Stimulated activated memory B cell treated with anti-CD40 and anti-IgM and Interleukin-4, amounts not matched to agents 10 μg/mL and 1 μg/mL and 100 μg/mL, for 72 hours (primary cell): ENCODE data around the gene ST13.
A peak's percentile ranks its signal among the peaks of the same experiment; 100 is the strongest.
"Not testable (repeated sequence)": the region's sequence is repeated elsewhere in the genome, so short reads cannot be mapped to it uniquely, and the experiment has no call there.

ENCODE experiments used
- ATAC-seq: fragments of 150-1000 bp; cut with Tn5 transposase; 2 replicates; pipeline ENCODE4 v1.10.0; 2021
- H3K27ac Mint-ChIP-seq: one replicate; pipeline ENCODE4 v1.8.0; 2022; ENCODE audit warnings: mild to moderate bottlenecking, mixed read lengths
- H3K27me3 Mint-ChIP-seq: one replicate; pipeline ENCODE4 v1.8.0; 2022; ENCODE audit warnings: mixed read lengths
- H3K36me3 Mint-ChIP-seq: one replicate; pipeline ENCODE4 v1.8.0; 2022; ENCODE audit warnings: mixed read lengths
- H3K4me1 Mint-ChIP-seq: one replicate; pipeline ENCODE4 v1.8.0; 2022; ENCODE audit warnings: mixed read lengths
- H3K4me3 Mint-ChIP-seq: one replicate; pipeline ENCODE4 v1.8.0; 2022; ENCODE audit warnings: mild to moderate bottlenecking, moderate library complexity, mixed read lengths
- H3K9me3 Mint-ChIP-seq: one replicate; pipeline ENCODE4 v1.8.0; 2022; ENCODE audit warnings: mixed read lengths

ST13 gene

DNA sequence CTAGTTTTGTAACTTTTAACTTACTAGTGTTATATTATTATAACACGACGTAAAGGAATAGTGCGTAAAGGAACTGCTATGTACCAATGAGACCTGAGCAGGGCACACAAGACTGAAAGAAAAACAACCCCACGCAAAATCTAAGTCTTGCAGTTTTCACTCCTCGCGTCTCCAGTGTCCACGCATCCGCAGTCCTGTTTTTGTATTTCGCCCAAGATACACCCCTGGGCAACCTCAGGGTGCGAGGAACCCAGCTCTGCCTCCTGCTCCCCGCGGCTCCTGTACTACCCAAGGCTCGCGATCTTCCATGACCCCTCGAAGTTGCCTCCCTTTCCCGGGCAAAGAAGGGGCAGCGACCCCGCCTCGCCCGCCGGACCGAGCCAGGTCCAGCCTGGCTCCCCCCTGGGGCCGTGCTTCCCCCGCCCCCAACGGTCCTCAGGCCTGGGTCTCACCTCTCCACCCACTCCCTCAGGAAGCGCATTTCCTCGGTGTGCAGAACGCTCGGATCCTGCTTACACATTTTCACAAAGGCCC is 393 bp downstream of the ST13 start:
- Mint-ChIP-seq H3K9me3 (no peaks in the 10 kb centered on the region), H3K27ac (peak overlapping the region; percentile 97), H3K4me3 (peak overlapping the region; percentile 94), H3K27me3 (no peaks in the 10 kb centered on the region), H3K4me1 (peaks cover 56% of the 10 kb centered on the region), H3K36me3 (peaks cover 11% of the 10 kb centered on the region)
- ATAC-seq, result peak; percentile 54

DNA sequence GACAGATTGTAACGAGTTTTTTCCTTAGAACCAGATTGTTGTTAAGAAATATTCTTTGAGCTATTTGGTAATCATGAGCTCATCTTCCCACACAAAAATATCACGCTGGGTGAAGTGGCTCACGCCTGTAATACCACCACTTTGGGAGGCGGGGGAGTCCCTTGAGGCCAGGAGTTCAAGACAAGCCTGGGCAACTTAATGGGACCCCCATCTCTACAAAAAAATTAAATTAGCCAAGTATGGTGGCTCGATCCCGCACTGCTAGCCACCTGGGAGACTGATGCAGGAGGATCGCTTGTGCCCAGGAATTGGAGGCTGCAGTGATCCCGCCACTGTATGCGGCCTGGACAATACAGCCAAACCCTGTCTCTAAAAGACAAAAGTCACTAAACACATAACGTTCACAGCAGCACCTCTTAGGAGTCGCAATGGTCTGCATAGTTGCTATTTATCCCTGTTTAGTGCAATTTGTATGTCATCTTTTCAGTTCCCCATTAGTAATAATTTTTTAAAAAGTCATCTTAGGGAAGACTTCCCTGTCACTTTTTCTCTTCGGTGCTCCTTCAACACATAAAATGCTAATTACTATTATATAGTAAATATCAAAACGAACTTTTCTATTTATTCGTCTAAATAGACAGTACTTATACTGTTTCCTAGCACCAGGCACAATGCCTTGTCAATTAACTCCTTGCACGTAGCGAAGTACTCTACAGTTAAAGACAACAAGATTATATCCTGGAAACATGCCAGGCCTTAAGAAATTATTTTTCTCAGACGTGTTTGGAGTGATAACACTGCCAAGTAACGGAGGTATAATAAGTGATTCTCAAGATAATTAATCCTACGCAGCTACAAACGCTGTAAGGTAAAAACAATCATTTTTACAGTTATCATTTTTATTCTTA is 1.1 kb downstream of the ST13 start:
- Mint-ChIP-seq H3K9me3 (no peaks in the 10 kb centered on the region), H3K36me3 (peaks cover 8% of the 10 kb centered on the region), H3K4me3 (peak overlapping the region; percentile 94), H3K27me3 (no peaks in the 10 kb centered on the region), H3K4me1 (peaks cover 54% of the 10 kb centered on the region), H3K27ac (peak overlapping the region; percentile 97)
- no peak for ATAC-seq

DNA sequence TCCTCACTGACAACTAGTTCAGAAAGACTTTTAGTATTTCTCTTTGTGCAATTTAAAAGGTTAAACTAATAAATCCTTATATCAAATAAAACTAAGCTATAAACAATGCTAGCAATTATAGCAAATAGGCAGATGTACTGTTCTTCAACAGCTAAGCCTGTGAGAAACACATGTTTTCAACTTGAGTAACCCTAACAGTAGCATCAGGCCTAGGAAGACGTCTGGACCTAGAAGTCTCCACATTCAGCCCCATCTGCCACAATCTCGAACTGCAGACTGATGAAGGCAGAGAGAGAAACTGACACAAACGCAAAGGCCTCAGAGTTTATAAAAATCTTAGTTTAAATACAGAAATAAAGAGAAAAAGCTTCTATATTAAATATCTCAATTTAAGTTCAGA is 2.5 kb downstream of the ST13 start:
- Mint-ChIP-seq H3K4me3 (no peak overlapping the region), H3K9me3 (no peaks in the 10 kb centered on the region), H3K4me1 (peaks cover 53% of the 10 kb centered on the region), H3K27me3 (no peaks in the 10 kb centered on the region), H3K36me3 (peaks cover 18% of the 10 kb centered on the region), H3K27ac (no peak overlapping the region)
- no peak for ATAC-seq

DNA sequence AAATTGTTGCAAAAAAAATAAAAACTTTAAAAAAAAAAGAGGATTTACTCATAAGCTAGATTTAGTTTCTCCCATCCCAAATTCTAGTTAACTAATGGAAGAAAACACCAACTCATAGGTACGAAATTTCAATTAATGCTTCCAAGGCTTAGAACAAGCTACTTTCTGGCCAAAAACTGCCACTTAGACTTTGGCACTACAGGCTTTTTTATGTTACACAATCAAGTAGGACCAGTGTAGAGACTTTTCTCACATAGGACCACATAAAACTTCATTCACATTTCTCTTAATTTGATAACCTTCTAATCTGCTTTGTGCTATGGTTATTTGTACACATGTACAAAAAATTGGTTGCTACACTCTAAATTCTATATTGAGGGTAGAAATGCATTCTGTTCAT is 3.1 kb downstream of the ST13 start:
- H3K27me3 Mint-ChIP-seq, result no peaks in the 10 kb centered on the region
- H3K27ac Mint-ChIP-seq, result no peak overlapping the region
- no peaks in the 10 kb centered on the region for H3K9me3 Mint-ChIP-seq
- peaks cover 50% of the 10 kb centered on the region for H3K4me1 Mint-ChIP-seq
- no peak for ATAC-seq
- H3K36me3 Mint-ChIP-seq, result peaks cover 20% of the 10 kb centered on the region
- no peak overlapping the region for H3K4me3 Mint-ChIP-seq

DNA sequence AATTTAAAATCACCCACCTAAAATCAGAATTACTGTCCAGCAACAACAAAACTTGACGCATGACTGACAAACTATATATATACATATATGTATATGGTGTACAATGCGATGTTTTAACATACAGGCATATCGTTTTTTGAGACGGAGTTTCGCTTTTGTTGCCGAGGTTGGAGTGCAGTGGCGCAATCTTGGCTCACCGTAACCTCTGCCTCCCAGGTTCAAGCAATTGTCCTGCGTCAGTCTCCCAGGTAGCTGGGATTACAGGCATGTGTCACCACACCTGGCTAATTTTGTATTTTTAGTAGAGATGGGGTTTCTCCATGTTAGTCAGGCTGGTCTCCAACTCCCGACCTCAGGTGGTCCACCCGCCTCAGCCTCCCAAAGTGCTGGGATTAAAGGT is 10.6 kb downstream of the ST13 start:
- not testable (repeated sequence) for H3K27ac Mint-ChIP-seq, ATAC-seq, H3K4me1 Mint-ChIP-seq, H3K9me3 Mint-ChIP-seq, H3K4me3 Mint-ChIP-seq, H3K27me3 Mint-ChIP-seq
- H3K36me3 Mint-ChIP-seq, result peaks cover 52% of the 10 kb centered on the region

DNA sequence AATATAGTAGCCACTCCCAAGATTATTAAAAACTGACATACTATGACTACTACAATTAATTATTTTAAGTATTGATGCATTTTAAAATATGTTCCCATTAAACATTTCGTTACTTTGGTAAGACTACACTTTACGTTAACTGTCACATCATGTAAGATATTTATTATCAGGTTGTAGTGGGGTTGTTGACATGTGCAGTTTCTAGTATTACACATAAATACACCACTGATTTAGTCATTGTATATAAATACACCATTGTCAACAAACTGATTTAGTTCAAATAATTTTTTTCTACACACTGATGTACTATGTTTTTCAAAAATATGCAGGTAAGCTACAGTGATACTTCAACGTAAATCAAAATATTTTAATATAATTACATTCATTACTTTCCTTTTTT is 11.5 kb downstream of the ST13 start:
- no peak for ATAC-seq
- no peak overlapping the region for H3K27ac Mint-ChIP-seq
- no peaks in the 10 kb centered on the region for H3K27me3 Mint-ChIP-seq
- peaks cover 6% of the 10 kb centered on the region for H3K4me1 Mint-ChIP-seq
- no peak overlapping the region for H3K4me3 Mint-ChIP-seq
- H3K36me3 Mint-ChIP-seq, result peaks cover 55% of the 10 kb centered on the region
- H3K9me3 Mint-ChIP-seq, result no peaks in the 10 kb centered on the region

DNA sequence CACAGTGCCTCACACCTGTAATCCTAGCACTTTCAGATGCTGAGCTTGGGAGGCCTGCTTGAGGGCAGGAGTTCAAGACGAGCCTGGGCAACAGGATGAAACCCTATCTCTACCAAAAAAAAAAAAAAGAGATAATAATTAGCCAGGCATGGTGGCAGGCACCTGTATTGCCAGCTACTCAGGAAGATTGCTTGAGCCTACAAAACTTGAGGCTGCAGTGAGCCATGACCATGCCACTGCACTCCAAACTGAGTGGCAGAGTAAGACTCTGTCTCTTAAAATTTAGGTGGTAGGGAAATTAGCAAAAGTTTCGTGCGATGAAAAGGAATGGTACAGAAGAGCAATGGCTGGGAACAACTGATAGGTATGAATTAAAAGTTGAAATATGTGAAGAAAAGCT is 18.0 kb downstream of the ST13 start:
- H3K27ac Mint-ChIP-seq, result no peak overlapping the region
- H3K27me3 Mint-ChIP-seq, result no peaks in the 10 kb centered on the region
- H3K4me1 Mint-ChIP-seq, result peaks cover 5% of the 10 kb centered on the region
- H3K9me3 Mint-ChIP-seq, result no peaks in the 10 kb centered on the region
- peaks cover 58% of the 10 kb centered on the region for H3K36me3 Mint-ChIP-seq
- ATAC-seq, result no peak
- no peak overlapping the region for H3K4me3 Mint-ChIP-seq

DNA sequence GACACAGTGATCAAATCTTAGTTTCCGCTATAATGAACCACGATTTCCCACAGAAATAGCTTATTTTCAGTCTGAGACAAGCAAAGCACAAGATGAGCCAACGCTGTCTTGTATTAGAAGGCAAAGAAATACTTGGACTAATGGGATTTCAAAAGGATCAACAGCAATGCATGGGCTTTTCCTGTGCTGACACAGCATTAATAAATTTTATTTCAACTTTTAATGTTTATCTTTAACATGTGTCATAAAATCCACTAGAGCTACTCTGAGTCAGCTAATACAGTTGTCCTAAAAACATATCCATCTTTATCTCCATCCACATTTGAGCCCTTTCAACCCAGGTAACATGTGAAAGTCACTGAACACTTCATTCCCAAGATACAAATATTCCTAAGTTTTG is 21.8 kb downstream of the ST13 start:
- Mint-ChIP-seq H3K36me3 (peaks cover 51% of the 10 kb centered on the region), H3K9me3 (no peaks in the 10 kb centered on the region), H3K4me1 (no peaks in the 10 kb centered on the region), H3K27ac (no peak overlapping the region), H3K27me3 (no peaks in the 10 kb centered on the region), H3K4me3 (no peak overlapping the region)
- no peak for ATAC-seq

DNA sequence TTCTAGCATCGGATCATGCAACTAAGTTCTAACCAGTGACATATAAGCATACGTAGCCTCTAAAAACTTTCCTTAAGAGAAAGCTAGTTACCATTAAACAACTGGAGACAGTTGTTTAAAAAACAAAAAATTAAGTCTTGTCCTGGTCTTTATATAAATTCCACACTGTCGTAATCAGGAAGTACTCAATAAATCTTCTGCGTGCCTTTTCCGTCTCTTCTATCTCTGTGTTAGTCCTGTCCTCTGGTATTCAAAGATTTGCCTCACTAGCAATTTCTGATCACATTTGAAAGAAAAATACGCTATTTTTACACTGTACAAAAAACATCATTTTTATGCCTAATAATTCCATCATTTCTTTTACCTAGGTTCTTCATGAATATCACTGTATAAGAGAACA is 27.3 kb downstream of the ST13 start:
- Mint-ChIP-seq H3K27me3 (no peaks in the 10 kb centered on the region), H3K9me3 (no peaks in the 10 kb centered on the region), H3K27ac (no peak overlapping the region), H3K4me3 (no peak overlapping the region), H3K36me3 (peaks cover 41% of the 10 kb centered on the region), H3K4me1 (no peaks in the 10 kb centered on the region)
- ATAC-seq, result no peak

DNA sequence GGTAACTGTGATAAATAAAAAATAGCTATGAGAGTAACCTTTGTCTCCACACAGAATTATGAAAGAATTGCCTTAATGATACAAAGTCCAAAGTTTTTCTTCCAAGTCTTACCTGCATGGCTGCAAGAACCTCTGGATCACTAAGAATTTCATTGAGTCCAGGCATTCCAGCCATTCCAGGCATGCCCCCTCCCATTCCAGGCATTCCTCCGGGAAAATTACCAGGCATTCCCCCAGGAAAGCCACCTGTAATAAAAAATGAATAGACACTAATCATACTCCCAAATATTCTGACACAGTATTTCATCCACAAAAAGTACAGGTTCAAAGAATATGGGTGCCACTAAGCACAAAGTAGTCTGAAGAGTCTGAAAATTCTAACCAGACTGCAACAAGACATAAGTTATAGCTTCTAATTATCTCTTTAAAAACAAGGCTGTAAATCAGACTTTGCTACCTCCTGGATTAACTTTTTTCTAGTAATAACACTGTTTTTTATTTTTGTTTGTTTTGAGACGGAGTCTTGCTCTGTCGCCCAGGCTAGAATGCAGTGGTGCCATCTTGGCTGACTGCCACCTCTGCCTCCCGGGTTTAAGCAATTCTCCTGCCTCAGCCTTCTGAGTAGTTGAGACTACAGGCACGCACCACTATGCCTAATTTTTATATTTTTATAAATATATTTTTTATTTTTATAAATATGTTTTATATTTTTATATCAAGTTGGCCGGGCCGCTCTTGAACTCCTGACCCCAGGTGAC is 29.3 kb downstream of the ST13 start:
- Mint-ChIP-seq H3K27me3 (no peaks in the 10 kb centered on the region), H3K4me3 (no peak overlapping the region), H3K9me3 (no peaks in the 10 kb centered on the region), H3K27ac (no peak overlapping the region), H3K36me3 (peaks cover 31% of the 10 kb centered on the region), H3K4me1 (no peaks in the 10 kb centered on the region)
- no peak for ATAC-seq

DNA sequence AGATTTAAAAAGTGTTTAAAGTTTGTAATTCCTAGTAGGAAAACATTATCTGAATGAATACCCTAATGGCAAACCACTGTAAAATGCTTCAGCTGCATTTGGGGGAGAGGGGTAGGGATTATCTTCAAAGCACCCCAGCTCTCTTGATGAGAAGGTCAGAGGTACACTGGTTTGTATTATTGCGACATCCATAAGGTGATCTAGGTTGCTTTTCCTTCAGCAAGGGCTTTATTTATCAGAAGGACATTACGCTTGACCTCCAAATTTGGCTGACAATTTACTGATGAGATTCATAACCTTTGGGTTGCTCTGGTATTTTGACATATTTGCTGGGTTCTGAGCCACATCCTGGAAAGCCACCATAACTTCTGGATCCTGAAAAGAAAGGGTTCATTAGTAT is 30.1 kb downstream of the ST13 start:
- not testable (repeated sequence) for H3K27ac Mint-ChIP-seq, H3K27me3 Mint-ChIP-seq, H3K4me3 Mint-ChIP-seq, H3K4me1 Mint-ChIP-seq, H3K9me3 Mint-ChIP-seq, ATAC-seq
- H3K36me3 Mint-ChIP-seq, result peaks cover 29% of the 10 kb centered on the region

DNA sequence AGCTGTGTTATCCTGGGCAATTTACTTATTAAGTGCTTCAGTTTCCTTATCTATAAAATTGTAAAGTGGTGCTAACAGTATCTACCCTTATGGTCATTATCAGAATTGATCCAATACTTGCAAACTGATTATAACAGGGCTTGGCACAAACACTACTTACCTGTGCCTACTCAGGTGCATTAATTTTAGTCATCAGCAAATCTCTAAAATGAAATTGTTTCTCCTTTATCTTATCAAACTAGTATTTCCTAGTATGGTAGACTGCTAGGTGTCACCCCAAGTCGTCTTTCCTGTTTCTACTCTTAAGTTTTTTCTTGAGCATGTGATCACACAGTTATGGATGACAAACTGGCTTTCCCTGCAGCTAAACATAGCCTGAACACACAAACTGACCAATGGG is 33.0 kb downstream of the ST13 start:
- H3K27ac Mint-ChIP-seq, result no peak overlapping the region
- no peaks in the 10 kb centered on the region for H3K9me3 Mint-ChIP-seq
- ATAC-seq, result no peak
- H3K4me1 Mint-ChIP-seq, result peaks cover 9% of the 10 kb centered on the region
- no peak overlapping the region for H3K4me3 Mint-ChIP-seq
- H3K36me3 Mint-ChIP-seq, result peaks cover 10% of the 10 kb centered on the region
- no peaks in the 10 kb centered on the region for H3K27me3 Mint-ChIP-seq

DNA sequence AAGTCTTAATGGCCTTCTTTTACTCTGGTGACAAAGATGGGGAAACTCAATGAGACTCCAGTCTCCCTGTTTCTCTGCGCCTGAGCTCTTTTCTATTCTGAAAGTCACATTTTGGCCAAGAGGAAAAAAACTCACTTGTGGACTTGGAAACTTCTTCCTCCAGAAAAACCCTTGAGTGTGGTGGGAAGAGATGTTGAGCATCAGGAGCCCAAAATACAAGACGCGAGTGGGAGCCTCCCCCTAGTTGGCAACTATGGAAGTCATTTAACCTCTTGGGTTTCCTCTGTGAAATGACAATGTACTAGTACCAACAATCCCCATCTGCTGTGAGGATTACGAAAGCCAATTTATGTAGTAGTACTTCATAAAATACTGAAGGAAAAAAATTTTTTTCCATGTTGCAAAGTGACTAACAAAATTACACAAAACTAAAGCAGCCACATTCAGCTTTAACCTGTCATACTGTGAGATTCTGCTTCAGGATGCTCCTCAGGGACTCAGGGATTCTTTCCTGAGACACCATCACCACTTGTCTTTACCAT is 36.8 kb downstream of the ST13 start:
- no peaks in the 10 kb centered on the region for H3K27me3 Mint-ChIP-seq
- peak overlapping the region; percentile 79 for H3K27ac Mint-ChIP-seq
- H3K36me3 Mint-ChIP-seq, result peaks cover 15% of the 10 kb centered on the region
- ATAC-seq, result no peak
- H3K4me1 Mint-ChIP-seq, result peaks cover 32% of the 10 kb centered on the region
- no peaks in the 10 kb centered on the region for H3K9me3 Mint-ChIP-seq
- H3K4me3 Mint-ChIP-seq, result peak overlapping the region; percentile 96

DNA sequence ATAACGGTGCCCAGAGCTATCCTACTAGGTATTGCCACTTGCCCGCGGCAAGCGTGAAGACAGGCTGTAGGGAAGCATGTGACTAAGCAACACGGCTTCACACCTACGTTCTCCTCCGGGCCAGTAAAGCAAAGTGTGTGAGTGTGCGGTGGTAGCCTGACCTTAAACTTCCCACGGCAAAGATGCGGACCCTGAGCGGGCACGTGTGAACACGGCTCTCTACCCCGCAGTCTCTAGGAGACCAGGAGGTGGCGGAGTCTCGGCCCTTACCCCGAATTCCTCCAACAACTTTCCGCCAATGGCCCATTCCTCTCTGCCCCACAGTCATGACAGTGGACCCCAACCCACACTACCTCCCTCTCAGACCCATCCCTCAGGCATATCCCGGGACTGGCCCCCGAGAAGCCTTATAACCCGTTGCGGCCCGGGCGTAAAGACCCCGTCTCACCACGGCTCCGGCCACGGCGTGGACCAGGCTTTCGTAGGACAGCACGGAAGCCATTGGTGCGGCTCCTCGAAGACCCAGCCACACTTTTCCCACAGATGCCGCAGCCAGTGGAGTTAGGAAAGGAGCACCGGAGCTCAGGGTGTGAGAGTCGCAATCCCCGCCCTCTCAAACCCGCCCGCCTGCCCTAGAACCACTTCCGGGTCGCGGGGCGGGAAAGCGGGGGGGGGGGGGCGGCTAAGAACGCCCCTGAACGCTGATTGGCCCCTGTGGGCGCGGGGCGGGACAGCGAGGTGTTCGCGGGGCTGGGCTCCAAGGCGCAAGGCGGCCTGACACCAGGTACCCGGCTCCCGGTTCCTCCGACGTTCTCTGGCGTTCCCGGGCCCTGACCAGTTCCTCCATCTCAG is 37.5 kb downstream of the ST13 start, which contains the start of gene SLC25A17:
TSS of gene SLC25A17 (minus strand) at position 600 of the 852 bp plus-strand sequence. CDS start at position 502, 98 bp downstream.
- peaks cover 21% of the 10 kb centered on the region for H3K36me3 Mint-ChIP-seq
- no peaks in the 10 kb centered on the region for H3K9me3 Mint-ChIP-seq
- H3K27ac Mint-ChIP-seq, result peak within 1 kb of the TSS; percentile 79
- peaks cover 32% of the 10 kb centered on the region for H3K4me1 Mint-ChIP-seq
- H3K4me3 Mint-ChIP-seq, result peak within 1 kb of the TSS; percentile 96
- no peaks in the 10 kb centered on the region for H3K27me3 Mint-ChIP-seq
- peak; percentile 97 for ATAC-seq
